KMS-11 (cell line): ENCODE results near the gene HNF1A.

Experiments used
- H2AFZ ChIP-seq: fragments of 200-600 bp; sonication (generic); 2 replicates; pipeline ENCODE4 v1.6.1; 2016; ENCODE audit warnings: antibody characterized with exemption, mixed run types, low read depth
- H3K27ac ChIP-seq: fragments of 200-600 bp; sonication (generic); 2 replicates; pipeline ENCODE4 v1.6.1; 2016; ENCODE audit warnings: mild to moderate bottlenecking, mixed run types
- H3K27me3 ChIP-seq: fragments of 200-600 bp; sonication (generic); 2 replicates; pipeline ENCODE4 v1.6.1; 2017; ENCODE audit warnings: mild to moderate bottlenecking, low read depth, mixed run types, moderate library complexity; ENCODE audit not compliant: insufficient read depth
- H3K36me3 ChIP-seq: fragments of 200-600 bp; sonication (generic); 2 replicates; pipeline ENCODE4 v1.6.1; 2017; ENCODE audit warnings: mild to moderate bottlenecking, mixed run types; ENCODE audit not compliant: insufficient read depth
- H3K4me1 ChIP-seq: fragments of 200-600 bp; sonication (generic); 2 replicates; pipeline ENCODE4 v1.6.1; 2016; ENCODE audit warnings: mild to moderate bottlenecking, low read depth, mixed run types; ENCODE audit not compliant: poor library complexity, severe bottlenecking
- H3K4me2 ChIP-seq: fragments of 200-600 bp; sonication (generic); 2 replicates; pipeline ENCODE4 v1.7.0; 2016; ENCODE audit warnings: mild to moderate bottlenecking, mixed run types
- H3K4me3 ChIP-seq: fragments of 200-600 bp; sonication (generic); IDR thresholded peaks from 2 replicates; pipeline ENCODE4 v1.6.1; 2017; ENCODE audit warnings: low read depth, low read length, mixed read lengths; ENCODE audit not compliant: insufficient read depth
- H3K79me2 ChIP-seq: fragments of 200-600 bp; sonication (generic); 2 replicates; pipeline ENCODE4 v1.6.1; 2016; ENCODE audit warnings: low read depth, mixed run types; ENCODE audit not compliant: insufficient read depth
- H3K9ac ChIP-seq: fragments of 200-600 bp; sonication (generic); 2 replicates; pipeline ENCODE4 v1.6.1; 2016; ENCODE audit warnings: mild to moderate bottlenecking, mixed run types
- H4K20me1 ChIP-seq: fragments of 200-600 bp; sonication (generic); 2 replicates; pipeline ENCODE4 v1.6.1; 2016; ENCODE audit warnings: mild to moderate bottlenecking, mixed run types; ENCODE audit not compliant: insufficient read depth
- TF ChIP-seq, protein P1 (sequence below): fragments of 200-600 bp; sonication (generic); conservative IDR thresholded peaks from 2 replicates; pipeline ENCODE4 v1.6.1; 2017; ENCODE audit warnings: low read depth, mild to moderate bottlenecking, antibody characterized with exemption, low read length, moderate library complexity, mixed read lengths

Gene HNF1A

GRCh38 chr12:120989687-120990086, 11.3 kb downstream of the HNF1A start:
- Histone ChIP-seq H3K4me1 (no peaks in the 10 kb centered on the region), H4K20me1 (no peaks in the 10 kb centered on the region)

DNA sequence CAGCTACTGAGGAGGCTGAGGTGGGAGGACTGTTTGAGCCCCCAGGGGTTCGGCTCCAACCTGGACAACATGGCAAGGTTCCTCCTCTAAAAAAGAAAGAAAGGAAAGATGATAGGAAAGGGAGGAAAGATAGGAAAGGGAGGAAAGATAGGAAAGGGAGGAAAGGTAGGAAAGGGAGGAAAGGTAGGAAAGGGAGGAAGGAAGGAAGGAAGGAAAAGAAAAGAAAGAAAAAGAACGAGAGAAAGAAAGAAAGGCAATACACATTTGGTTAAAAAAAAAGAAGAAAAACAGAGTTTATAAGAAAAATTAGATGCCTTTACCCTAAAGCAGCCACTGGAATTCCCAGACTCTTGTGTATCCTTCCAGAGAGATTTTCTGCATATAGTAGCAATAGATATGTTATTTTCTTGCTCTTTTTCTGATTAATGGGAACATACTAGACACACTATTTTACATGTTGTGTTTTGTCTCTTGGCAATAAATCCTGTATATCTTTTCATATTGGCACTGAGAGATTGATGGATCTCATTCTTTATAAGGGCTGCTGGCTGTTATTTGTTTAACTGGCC, 12.2 kb downstream of the HNF1A start:
- no peaks in the 10 kb centered on the region for H4K20me1 ChIP-seq
- H3K27me3 ChIP-seq: no peaks in the 10 kb centered on the region
- H3K4me1 ChIP-seq: no peaks in the 10 kb centered on the region
- no peak overlapping the region for H3K4me3 ChIP-seq
- TF ChIP-seq, protein P1, sequence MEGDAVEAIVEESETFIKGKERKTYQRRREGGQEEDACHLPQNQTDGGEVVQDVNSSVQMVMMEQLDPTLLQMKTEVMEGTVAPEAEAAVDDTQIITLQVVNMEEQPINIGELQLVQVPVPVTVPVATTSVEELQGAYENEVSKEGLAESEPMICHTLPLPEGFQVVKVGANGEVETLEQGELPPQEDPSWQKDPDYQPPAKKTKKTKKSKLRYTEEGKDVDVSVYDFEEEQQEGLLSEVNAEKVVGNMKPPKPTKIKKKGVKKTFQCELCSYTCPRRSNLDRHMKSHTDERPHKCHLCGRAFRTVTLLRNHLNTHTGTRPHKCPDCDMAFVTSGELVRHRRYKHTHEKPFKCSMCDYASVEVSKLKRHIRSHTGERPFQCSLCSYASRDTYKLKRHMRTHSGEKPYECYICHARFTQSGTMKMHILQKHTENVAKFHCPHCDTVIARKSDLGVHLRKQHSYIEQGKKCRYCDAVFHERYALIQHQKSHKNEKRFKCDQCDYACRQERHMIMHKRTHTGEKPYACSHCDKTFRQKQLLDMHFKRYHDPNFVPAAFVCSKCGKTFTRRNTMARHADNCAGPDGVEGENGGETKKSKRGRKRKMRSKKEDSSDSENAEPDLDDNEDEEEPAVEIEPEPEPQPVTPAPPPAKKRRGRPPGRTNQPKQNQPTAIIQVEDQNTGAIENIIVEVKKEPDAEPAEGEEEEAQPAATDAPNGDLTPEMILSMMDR: no peak
- H3K4me2 ChIP-seq: no peak overlapping the region
- no peak overlapping the region for H2AFZ ChIP-seq
- H3K36me3 ChIP-seq: no peaks in the 10 kb centered on the region
- no peak overlapping the region for H3K27ac ChIP-seq
- H3K79me2 ChIP-seq: no peaks in the 10 kb centered on the region
- no peak overlapping the region for H3K9ac ChIP-seq

More at GRCh38 chr12:120989687-120990086, 11.3 kb downstream of the HNF1A start:
- H3K27ac ChIP-seq: no peak overlapping the region
- H3K36me3 ChIP-seq: no peaks in the 10 kb centered on the region
- H2AFZ ChIP-seq: no peak overlapping the region
- no peak overlapping the region for H3K9ac ChIP-seq
- no peaks in the 10 kb centered on the region for H3K27me3 ChIP-seq
- H3K79me2 ChIP-seq: no peaks in the 10 kb centered on the region
- no peak overlapping the region for H3K4me2 ChIP-seq
- H3K4me3 ChIP-seq: no peak overlapping the region
- TF ChIP-seq, protein P1: no peak

DNA sequence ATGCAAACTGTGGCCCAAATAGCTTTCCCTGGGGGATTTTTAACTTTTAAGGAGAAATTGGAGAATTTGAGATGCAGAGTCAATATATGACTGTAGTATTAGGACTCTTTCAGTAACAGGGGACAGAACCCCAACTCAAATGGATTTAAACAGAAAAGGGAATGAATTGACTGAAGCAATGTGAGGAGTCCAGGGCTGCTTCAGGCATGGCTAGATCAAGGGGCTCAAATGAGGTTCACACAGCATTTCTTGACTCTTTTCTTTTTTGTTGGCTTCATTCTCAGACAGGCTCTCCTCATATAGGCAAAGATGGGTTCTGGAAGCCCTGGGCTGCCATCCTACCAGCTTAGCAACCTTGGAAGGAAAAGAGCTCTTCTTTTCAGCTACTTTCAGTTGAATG, 13.6 kb downstream of the HNF1A start:
- no peaks in the 10 kb centered on the region for H4K20me1 ChIP-seq
- H3K36me3 ChIP-seq: no peaks in the 10 kb centered on the region
- H3K27ac ChIP-seq: no peak overlapping the region
- H3K4me3 ChIP-seq: no peak overlapping the region
- no peaks in the 10 kb centered on the region for H3K79me2 ChIP-seq
- TF ChIP-seq, protein P1: no peak
- H3K4me2 ChIP-seq: no peak overlapping the region
- H3K4me1 ChIP-seq: no peaks in the 10 kb centered on the region
- H3K9ac ChIP-seq: no peak overlapping the region
- H3K27me3 ChIP-seq: no peaks in the 10 kb centered on the region
- H2AFZ ChIP-seq: no peak overlapping the region

- TF ChIP-seq, protein P1: no peak
- Histone ChIP-seq H3K4me1 (no peaks in the 10 kb centered on the region), H3K4me3 (no peak overlapping the region), H3K27ac (no peak overlapping the region), H3K9ac (no peak overlapping the region), H4K20me1 (no peaks in the 10 kb centered on the region), H2AFZ (no peak overlapping the region), H3K27me3 (no peaks in the 10 kb centered on the region), H3K79me2 (no peaks in the 10 kb centered on the region), H3K4me2 (no peak overlapping the region), H3K36me3 (no peaks in the 10 kb centered on the region)
Observed at GRCh38 chr12:120992989-120993388, 14.6 kb downstream of the HNF1A start.
